K562 (cell line): ENCODE results near the gene COQ8B. TPM values are rescaled to one million over a fixed set of nuclear protein-coding genes. Genes with fewer than 3 reads are reported as not detected.

ENCODE experiments used
- CBFB ChIP-seq: sonication (generic); formaldehyde crosslinking; IDR thresholded peaks from 2 replicates; pipeline ENCODE4 v1.4.0; 2020; ENCODE audit warnings: mild to moderate bottlenecking, missing genetic modification reagents
- EHMT2 ChIP-seq: fragments of 450-650 bp; IDR thresholded peaks from 2 replicates; pipeline ENCODE4 v1.6.1; 2018; ENCODE audit warnings: antibody characterized with exemption
- GABPA ChIP-seq: fragments of 200-800 bp; sonication (Bioruptor generic); conservative IDR thresholded peaks from 2 replicates; pipeline ENCODE4 v1.6.1; 2016; ENCODE audit warnings: low read depth, missing genetic modification characterization, missing compliant biosample characterization
- KDM2B ChIP-seq: fragments of 250-450 bp; sonication (Bioruptor Pico); IDR thresholded peaks from 2 replicates; pipeline ENCODE4 v1.8.0; 2021; ENCODE audit warnings: mild to moderate bottlenecking, moderate library complexity
- PCBP1 ChIP-seq: fragments of 200-400 bp; formaldehyde crosslinking; IDR thresholded peaks from 2 replicates; pipeline ENCODE4 v1.6.1; 2018; ENCODE audit warnings: mild to moderate bottlenecking, low read depth, low read length; ENCODE audit not compliant: poor library complexity, severe bottlenecking
- PHB2 ChIP-seq: fragments of 450-650 bp; IDR thresholded peaks from 2 replicates; pipeline ENCODE4 v1.6.1; 2017; ENCODE audit warnings: low read depth
- TARDBP ChIP-seq: fragments of 450-650 bp; IDR thresholded peaks from 2 replicates; pipeline ENCODE4 v1.6.1; 2016
- TCFL5 ChIP-seq: fragments of 250-450 bp; sonication (Bioruptor Pico); conservative IDR thresholded peaks from 2 replicates; pipeline ENCODE4 v1.6.1; 2021; ENCODE audit warnings: mild to moderate bottlenecking, moderate library complexity, matching md5 sums
- TFE3 ChIP-seq: fragments of 450-650 bp; formaldehyde crosslinking; IDR thresholded peaks from 2 replicates; pipeline ENCODE4 v1.4.0; 2020; ENCODE audit warnings: mild to moderate bottlenecking, mixed read lengths
- ZBTB2 ChIP-seq: fragments of 450-650 bp; IDR thresholded peaks from 2 replicates; pipeline ENCODE4 v1.6.1; 2016; ENCODE audit warnings: antibody characterized with exemption
- ZNF449 ChIP-seq: fragments of 250-450 bp; sonication (Bioruptor Pico); IDR thresholded peaks from 2 replicates; pipeline ENCODE4 v1.8.0; 2022; ENCODE audit warnings: moderate library complexity, mild to moderate bottlenecking, inconsistent platforms
- ZNF778 ChIP-seq: fragments of 450-650 bp; formaldehyde crosslinking; IDR thresholded peaks from 2 replicates; pipeline ENCODE4 v1.4.0; 2020; ENCODE audit warnings: mild to moderate bottlenecking, moderate library complexity
- ZNF79 ChIP-seq: fragments of 250-450 bp; sonication (Bioruptor Pico); IDR thresholded peaks from 2 replicates; pipeline ENCODE4 v1.4.0; 2020; ENCODE audit warnings: low read depth, mild to moderate bottlenecking, moderate library complexity
- polyA plus RNA-seq, 8 experiments: library from polyadenylated mRNA; depleted of rRNA in 4 of 8; stranded (reverse) in 5 of 8; unstranded in 3 of 8; fragments of >200 nt; fragmentation: Nextera tagmentation in 2 of 8; fragmentation: Illumina TruSeq in 1 of 8; extraction: Ambion mirVana in 2 of 8; extraction: Trizol in 1 of 8; gene quantifications; 2 replicates each; pipeline versions ENCODE4 v1.2.1 to v1.2.3, GENCODE V29; 2011 to 2014; ENCODE audit warnings: inconsistent platforms in 1 of 8, missing spikeins in 1 of 8
- total RNA-seq, 7 experiments: library from RNA; depleted of rRNA in 6 of 7; stranded (reverse); fragments of >200 nt in 6 of 7; fragmentation: Illumina TruSeq in 2 of 7; extraction: Trizol in 2 of 7; gene quantifications; 2 replicates each; pipeline versions ENCODE4 v1.2.1 to v1.2.3, GENCODE V29; 2011 to 2021; ENCODE audit warnings: low replicate concordance in 1 of 7
- TF ChIP-seq, protein P1 (sequence below), 2 experiments: fragments of 450-650 bp; formaldehyde crosslinking in 1 of 2; IDR thresholded peaks; 2 replicates each; pipeline versions ENCODE4 v1.4.0 to v1.6.1; 2014 to 2020; ENCODE audit warnings: mild to moderate bottlenecking in 2 of 2, borderline replicate concordance in 1 of 2, low read depth in 1 of 2

COQ8B gene
- total and polyA plus RNA-seq, 9 of the 15 experiments (the other 6 are each of a cell fraction or from before 2014, with no cell fraction given): 0.41 to 32.3 (median 12.9) TPM

- no peak for TF ChIP-seq ZNF778 (CRISPR knock-in tag)
- no peak for TF ChIP-seq TCFL5 (CRISPR knock-in tag)
- TF ChIP-seq, protein P1, sequence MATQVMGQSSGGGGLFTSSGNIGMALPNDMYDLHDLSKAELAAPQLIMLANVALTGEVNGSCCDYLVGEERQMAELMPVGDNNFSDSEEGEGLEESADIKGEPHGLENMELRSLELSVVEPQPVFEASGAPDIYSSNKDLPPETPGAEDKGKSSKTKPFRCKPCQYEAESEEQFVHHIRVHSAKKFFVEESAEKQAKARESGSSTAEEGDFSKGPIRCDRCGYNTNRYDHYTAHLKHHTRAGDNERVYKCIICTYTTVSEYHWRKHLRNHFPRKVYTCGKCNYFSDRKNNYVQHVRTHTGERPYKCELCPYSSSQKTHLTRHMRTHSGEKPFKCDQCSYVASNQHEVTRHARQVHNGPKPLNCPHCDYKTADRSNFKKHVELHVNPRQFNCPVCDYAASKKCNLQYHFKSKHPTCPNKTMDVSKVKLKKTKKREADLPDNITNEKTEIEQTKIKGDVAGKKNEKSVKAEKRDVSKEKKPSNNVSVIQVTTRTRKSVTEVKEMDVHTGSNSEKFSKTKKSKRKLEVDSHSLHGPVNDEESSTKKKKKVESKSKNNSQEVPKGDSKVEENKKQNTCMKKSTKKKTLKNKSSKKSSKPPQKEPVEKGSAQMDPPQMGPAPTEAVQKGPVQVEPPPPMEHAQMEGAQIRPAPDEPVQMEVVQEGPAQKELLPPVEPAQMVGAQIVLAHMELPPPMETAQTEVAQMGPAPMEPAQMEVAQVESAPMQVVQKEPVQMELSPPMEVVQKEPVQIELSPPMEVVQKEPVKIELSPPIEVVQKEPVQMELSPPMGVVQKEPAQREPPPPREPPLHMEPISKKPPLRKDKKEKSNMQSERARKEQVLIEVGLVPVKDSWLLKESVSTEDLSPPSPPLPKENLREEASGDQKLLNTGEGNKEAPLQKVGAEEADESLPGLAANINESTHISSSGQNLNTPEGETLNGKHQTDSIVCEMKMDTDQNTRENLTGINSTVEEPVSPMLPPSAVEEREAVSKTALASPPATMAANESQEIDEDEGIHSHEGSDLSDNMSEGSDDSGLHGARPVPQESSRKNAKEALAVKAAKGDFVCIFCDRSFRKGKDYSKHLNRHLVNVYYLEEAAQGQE (IDR thresholded peaks at IDR 0.05; ENCODE audit: borderline replicate concordance): no peak
- TF ChIP-seq, protein P1 (CRISPR knock-in tag; IDR thresholded peaks at IDR 0.05; ENCODE audit: low read depth): no peak
- TF ChIP-seq TARDBP: peak; percentile 17; the same call in 1 of the 2 replicates
- no peak for TF ChIP-seq ZNF79 (CRISPR knock-in tag)
- no peak for TF ChIP-seq ZBTB2
- TF ChIP-seq ZNF449 (CRISPR knock-in tag): no peak
- no peak for TF ChIP-seq CBFB (CRISPR knock-in tag)
- TF ChIP-seq KDM2B (CRISPR knock-in tag): no peak
- TF ChIP-seq PHB2: no peak
- peak; percentile 48 for TF ChIP-seq GABPA (tag)
- TF ChIP-seq EHMT2: no peak
- TF ChIP-seq PCBP1: no peak
- TF ChIP-seq TFE3: no peak
Measured at GRCh38 chr19:40750874-40751537, 34.3 kb upstream of the COQ8B start, which contains the start of gene SNRPA (continued).
